AG09309 (cell line): ENCODE results near the gene NMT2.
"Not testable (repeated sequence)": the region's sequence is repeated elsewhere in the genome, so short reads cannot be mapped to it uniquely, and the experiment has no call there.

Experiments
- DNase-seq: peaks from one replicate; pipeline ENCODE4 v3.0.0-alpha.2; 2010; ENCODE audit warnings: low read depth
- H3K4me3 ChIP-seq: 2 replicates; pipeline ENCODE4 v1.5.1; 2011; ENCODE audit warnings: mild to moderate bottlenecking, low read depth, low read length, moderate library complexity; ENCODE audit not compliant: control insufficient read depth
- CTCF ChIP-seq: IDR thresholded peaks from 2 replicates; pipeline ENCODE4 v1.5.1; 2011; ENCODE audit warnings: mild to moderate bottlenecking, low read depth, low read length, inconsistent platforms; ENCODE audit not compliant: insufficient read depth, control insufficient read depth; ENCODE audit errors: missing control alignments

NMT2 gene

GRCh38 chr10:15209827-15210509 is 41.5 kb upstream of the NMT2 start:
- no peak overlapping the region for H3K4me3 ChIP-seq
- no peak for DNase-seq
- peak; percentile 90 for TF ChIP-seq CTCF

GRCh38 chr10:15208221-15208620 is 39.7 kb upstream of the NMT2 start:
- TF ChIP-seq CTCF, result no peak
- no peak for DNase-seq
- no peak overlapping the region for H3K4me3 ChIP-seq

- DNase-seq, H3K4me3 ChIP-seq: not testable (repeated sequence)
These were observed 38.9 kb upstream of the NMT2 start for GRCh38 chr10:15207410-15207809.

GRCh38 chr10:15202639-15203038 is 34.1 kb upstream of the NMT2 start:
- TF ChIP-seq CTCF, result no peak
- DNase-seq, result no peak
- H3K4me3 ChIP-seq, result no peak overlapping the region

- not testable (repeated sequence) for H3K4me3 ChIP-seq, DNase-seq
These were observed 33.8 kb upstream of the NMT2 start for GRCh38 chr10:15202301-15202621.

GRCh38 chr10:15201589-15202300 is 33.3 kb upstream of the NMT2 start:
- DNase-seq, result no peak
- no peak for TF ChIP-seq CTCF
- no peak overlapping the region for H3K4me3 ChIP-seq

- peak; percentile 46 for DNase-seq
- TF ChIP-seq CTCF, result no peak
- H3K4me3 ChIP-seq, result no peak overlapping the region
These were observed 32.1 kb upstream of the NMT2 start for GRCh38 chr10:15200626-15201025.
